Erythroblast (primary cell): ENCODE data around the gene TAF3.

Experiments
- GATA1 ChIP-seq: IDR thresholded peaks from 2 replicates; pipeline ENCODE4 v1.6.1; 2011; ENCODE audit warnings: low read depth, mild to moderate bottlenecking, control low read depth, low read length, moderate library complexity
- POLR2A ChIP-seq: IDR thresholded peaks from 2 replicates; pipeline ENCODE4 v1.6.1; 2011; ENCODE audit warnings: mild to moderate bottlenecking, low read length

DNA sequence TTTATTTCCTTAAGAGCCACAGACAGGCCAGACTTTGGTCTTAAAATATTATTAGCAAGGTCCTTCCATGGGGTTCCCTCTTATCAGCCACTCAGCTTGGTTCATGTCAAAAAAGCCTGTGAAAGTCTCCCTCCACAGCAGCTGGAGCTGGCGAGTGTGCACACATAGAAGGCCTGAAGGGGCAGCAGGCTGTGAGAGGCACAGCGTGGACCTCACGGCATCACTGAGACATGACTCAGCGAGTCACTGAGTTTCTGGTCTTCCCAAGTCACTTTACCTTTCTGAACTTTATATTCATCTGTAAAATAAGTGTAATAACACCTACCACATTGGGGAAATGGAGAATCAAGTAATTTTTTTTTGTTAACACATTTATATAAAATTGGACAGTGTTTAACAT is 8.7 kb downstream of the TAF3 start:
- TF ChIP-seq POLR2A: no peak
- no peak for TF ChIP-seq GATA1
